Germinal center (tissue), 1 donor: ENCODE results near the gene MAGED2.
"Not testable (repeated sequence)": the region's sequence is repeated elsewhere in the genome, so short reads cannot be mapped to it uniquely, and the experiment has no call there.

ENCODE experiments used
- DNase-seq: peaks from one replicate; pipeline ENCODE4 v3.0.0; 2012; ENCODE audit warnings: mixed read lengths, low spot score

MAGED2 gene

GRCh38 chrX:54819201-54819600, 11.7 kb downstream of the MAGED2 start:
- no peak for DNase-seq

- DNase-seq = no peak
Measured at GRCh38 chrX:54820737-54821136, 13.2 kb downstream of the MAGED2 start.

- no peak for DNase-seq
Measured at GRCh38 chrX:54821310-54821709, 13.8 kb downstream of the MAGED2 start.

GRCh38 chrX:54824195-54824594, 16.6 kb downstream of the MAGED2 start:
- no peak for DNase-seq

DNA sequence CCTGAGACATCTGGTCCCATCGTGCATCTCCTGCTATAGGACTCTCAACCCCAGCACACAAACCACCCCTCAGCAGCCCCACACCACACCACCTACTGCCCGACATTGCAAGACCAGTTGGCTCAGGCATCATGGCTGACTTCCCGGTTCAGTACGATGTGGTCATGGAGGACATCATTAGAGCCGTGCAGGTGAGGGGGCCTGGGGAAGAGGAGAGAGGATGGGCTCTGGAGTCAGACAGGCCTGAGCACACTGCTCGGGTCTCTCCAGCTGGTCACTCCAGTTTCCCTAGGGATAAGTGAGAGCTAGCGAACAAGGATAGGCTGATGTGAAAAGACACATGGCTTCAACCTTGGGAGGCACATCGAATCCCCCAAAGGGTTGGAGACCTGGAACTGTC, 17.2 kb downstream of the MAGED2 start:
- DNase-seq = no peak

- DNase-seq = no peak
Measured at GRCh38 chrX:54825716-54826438, 18.3 kb downstream of the MAGED2 start.

- no peak for DNase-seq
Measured at GRCh38 chrX:54826598-54826997, 19.1 kb downstream of the MAGED2 start.

DNA sequence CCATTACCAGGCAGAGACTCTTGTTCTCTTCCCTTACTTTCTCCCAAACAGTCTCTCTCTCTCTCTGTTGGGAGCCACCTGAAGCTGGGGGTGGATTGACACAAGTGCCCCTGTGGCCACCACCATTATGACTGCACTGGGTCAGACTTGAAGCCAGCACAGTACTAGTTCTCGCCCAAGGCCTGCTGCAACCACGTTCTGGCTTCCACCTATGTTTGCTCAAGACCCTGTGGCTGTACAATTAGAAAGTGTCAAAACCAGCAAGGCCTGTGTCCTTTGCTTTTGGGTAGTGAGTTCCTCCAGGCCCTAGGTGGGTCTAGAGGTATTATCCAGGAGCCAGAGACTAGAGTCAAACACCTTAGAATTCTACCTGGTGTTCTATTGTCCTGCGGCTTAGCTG, 31.0 kb downstream of the MAGED2 start:
- no peak for DNase-seq

GRCh38 chrX:54841184-54841874, 33.8 kb downstream of the MAGED2 start:
- DNase-seq = not testable (repeated sequence)

DNA sequence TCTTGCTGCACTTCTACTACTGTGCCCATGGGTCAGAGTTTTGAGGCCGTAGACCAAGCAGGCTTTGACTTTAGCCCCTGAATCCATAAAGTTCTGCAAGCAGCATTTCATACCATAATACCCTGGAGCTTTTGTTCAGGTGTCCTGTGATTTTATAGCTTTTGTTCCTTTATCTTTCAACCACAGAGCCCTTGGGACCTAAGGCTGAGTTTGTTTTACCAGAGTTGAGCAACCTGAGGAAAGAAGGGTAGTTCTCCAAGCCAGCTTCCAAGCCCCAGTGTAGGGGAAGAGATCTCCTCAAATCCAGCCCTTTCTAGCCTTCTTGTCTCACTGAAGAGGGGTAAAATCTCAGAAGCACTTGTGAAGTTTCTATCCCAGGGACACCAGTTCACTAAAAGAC, 35.1 kb downstream of the MAGED2 start:
- DNase-seq = no peak

DNA sequence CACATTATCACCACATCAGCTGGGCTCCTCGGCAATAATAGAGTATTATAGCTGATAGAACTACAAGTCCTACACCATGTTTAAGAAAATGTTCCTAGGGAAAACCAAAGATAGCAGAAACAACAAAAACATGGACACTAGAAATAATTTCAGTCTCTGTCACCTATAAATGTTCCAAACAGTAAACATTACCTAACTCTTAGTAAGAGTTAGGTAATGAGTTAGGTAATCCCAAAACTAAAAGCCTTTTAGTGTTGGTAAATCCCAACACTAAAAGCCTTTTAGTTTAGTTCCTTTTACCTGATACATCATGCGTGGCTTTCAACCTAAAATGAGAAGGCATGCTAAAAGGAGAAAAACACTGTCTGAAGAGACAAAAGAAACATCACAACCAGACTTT, 35.5 kb downstream of the MAGED2 start:
- no peak for DNase-seq

DNA sequence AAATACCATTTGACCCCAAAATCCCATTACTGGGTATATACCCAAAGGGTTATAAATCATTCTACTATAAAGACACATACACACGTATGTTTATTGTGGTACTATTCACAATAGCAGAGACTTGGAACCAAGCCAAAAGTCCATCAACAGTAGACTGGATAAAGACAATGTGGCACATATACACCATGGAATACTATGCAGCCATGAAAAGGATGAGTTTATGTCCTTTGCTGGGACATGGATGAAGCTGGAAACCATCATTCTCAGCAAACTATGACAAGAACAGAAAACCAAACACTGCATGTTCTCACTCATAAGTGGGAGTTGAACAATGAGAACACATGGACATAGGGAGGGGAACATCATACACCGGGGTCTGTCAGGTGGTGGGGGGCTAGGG, 40.2 kb downstream of the MAGED2 start:
- not testable (repeated sequence) for DNase-seq

- DNase-seq = no peak
Measured at GRCh38 chrX:54865208-54865607, 57.7 kb downstream of the MAGED2 start.
